ENCODE data around the gene KANK3. TPM values are rescaled to one million over a fixed set of nuclear protein-coding genes. Genes with fewer than 3 reads are reported as not detected.

Gene KANK3
- total and polyA plus RNA-seq, 2 donors (not counting 1 experiment from before 2014, with no cell fraction given), result 0.17 to 0.23 TPM

DNA sequence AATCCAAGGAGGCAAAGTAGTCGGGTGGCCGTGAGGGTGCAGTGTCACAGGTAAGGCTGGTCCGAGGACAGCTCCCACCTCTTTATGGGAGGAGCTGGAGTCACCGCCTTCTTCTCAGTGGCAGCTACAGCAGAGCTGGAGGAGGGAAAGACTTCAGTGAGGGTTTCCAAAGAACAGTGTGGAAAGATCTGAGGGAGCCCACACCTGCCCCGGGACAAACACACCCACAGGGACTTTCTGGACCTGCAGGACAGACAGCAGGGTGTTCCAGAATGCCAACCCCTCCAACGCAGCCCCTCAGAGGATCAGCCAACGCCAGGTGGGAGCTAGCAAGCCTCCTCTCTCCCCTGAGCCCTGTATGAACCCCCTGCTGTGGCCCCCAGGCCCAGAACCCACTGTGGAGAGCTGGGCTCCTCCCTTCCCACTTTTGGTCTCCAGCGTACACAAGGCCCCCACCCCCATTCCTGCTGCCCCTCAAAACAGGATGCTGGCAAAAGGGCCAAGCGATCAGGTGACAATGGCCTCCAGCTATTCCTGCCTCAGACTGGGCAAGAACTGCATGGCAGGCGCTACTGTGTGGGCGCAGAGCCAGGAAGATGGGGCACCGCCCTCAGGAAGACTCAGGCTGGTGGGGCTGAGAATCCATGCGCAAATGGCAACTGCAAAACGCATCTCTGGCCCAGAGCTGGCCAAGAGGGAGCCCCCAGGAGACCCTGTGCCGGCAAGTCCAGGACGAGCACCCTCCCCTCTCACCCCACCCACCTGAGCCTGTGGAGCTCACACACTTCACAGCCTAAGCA is 31.4 kb downstream of the KANK3 start:
- no peak overlapping the region for H3K4me2 ChIP-seq (ENCODE audit: extremely low read depth, insufficient read depth, low read length)
- H4K20me1 ChIP-seq (ENCODE audit: control insufficient read depth, extremely low read depth, insufficient read depth, low read length), result no peaks in the 10 kb centered on the region
- H3K79me2 ChIP-seq (ENCODE audit: control insufficient read depth, insufficient read depth, low read length), result no peaks in the 10 kb centered on the region
- H3K9ac ChIP-seq (ENCODE audit: insufficient read depth, low read length), result no peak overlapping the region
- H3K9me3 ChIP-seq (ENCODE audit: control insufficient read depth, insufficient read depth, low read depth, low read length), result no peaks in the 10 kb centered on the region
- peaks cover 10% of the 10 kb centered on the region for H3K36me3 ChIP-seq (ENCODE audit: control insufficient read depth, insufficient read depth, low read length)
- no peak for TF ChIP-seq EZH2 (IDR thresholded peaks at IDR 0.05; ENCODE audit: low read length, missing control alignments)
- TF ChIP-seq, protein P1, sequence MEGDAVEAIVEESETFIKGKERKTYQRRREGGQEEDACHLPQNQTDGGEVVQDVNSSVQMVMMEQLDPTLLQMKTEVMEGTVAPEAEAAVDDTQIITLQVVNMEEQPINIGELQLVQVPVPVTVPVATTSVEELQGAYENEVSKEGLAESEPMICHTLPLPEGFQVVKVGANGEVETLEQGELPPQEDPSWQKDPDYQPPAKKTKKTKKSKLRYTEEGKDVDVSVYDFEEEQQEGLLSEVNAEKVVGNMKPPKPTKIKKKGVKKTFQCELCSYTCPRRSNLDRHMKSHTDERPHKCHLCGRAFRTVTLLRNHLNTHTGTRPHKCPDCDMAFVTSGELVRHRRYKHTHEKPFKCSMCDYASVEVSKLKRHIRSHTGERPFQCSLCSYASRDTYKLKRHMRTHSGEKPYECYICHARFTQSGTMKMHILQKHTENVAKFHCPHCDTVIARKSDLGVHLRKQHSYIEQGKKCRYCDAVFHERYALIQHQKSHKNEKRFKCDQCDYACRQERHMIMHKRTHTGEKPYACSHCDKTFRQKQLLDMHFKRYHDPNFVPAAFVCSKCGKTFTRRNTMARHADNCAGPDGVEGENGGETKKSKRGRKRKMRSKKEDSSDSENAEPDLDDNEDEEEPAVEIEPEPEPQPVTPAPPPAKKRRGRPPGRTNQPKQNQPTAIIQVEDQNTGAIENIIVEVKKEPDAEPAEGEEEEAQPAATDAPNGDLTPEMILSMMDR (conservative IDR thresholded peaks at IDR 0.05 in 1 of 2, IDR thresholded peaks at IDR 0.05 in 1 of 2; ENCODE audit: low read depth in 1 of 2, low read length in 2 of 2), result no peak
- no peaks in the 10 kb centered on the region for H3K27me3 ChIP-seq (ENCODE audit: control insufficient read depth, insufficient read depth, low read length)
- DNase-seq (ENCODE audit: low read depth in 2 of 2), result no peak
- H2AFZ ChIP-seq (ENCODE audit: low read length), result no peak overlapping the region
- no peak overlapping the region for H3K27ac ChIP-seq (ENCODE audit: insufficient read depth, low read length)
- peaks cover 9% of the 10 kb centered on the region for H3K4me1 ChIP-seq (ENCODE audit: control insufficient read depth, extremely low read depth, insufficient read depth, low read length)
- H3K4me3 ChIP-seq (replicated peaks in 1 of 4; ENCODE audit: control extremely low read depth in 1 of 4, insufficient read depth in 1 of 4, low read depth in 3 of 4, low read length in 4 of 4), result no peak overlapping the region

- H3K36me3 ChIP-seq (ENCODE audit: control insufficient read depth, insufficient read depth, low read length), result peaks cover 9% of the 10 kb centered on the region
- no peaks in the 10 kb centered on the region for H3K27me3 ChIP-seq (ENCODE audit: control insufficient read depth, insufficient read depth, low read length)
- H3K9ac ChIP-seq (ENCODE audit: insufficient read depth, low read length), result no peak overlapping the region
- no peak for DNase-seq (ENCODE audit: low read depth in 2 of 2)
- no peaks in the 10 kb centered on the region for H3K79me2 ChIP-seq (ENCODE audit: control insufficient read depth, insufficient read depth, low read length)
- no peak overlapping the region for H2AFZ ChIP-seq (ENCODE audit: low read length)
- H3K4me1 ChIP-seq (ENCODE audit: control insufficient read depth, extremely low read depth, insufficient read depth, low read length), result peaks cover 9% of the 10 kb centered on the region
- TF ChIP-seq, protein P1 (conservative IDR thresholded peaks at IDR 0.05 in 1 of 2, IDR thresholded peaks at IDR 0.05 in 1 of 2; ENCODE audit: low read depth in 1 of 2, low read length in 2 of 2), result no peak
- TF ChIP-seq EZH2 (IDR thresholded peaks at IDR 0.05; ENCODE audit: low read length, missing control alignments), result no peak
- H3K27ac ChIP-seq (ENCODE audit: insufficient read depth, low read length), result no peak overlapping the region
- no peak overlapping the region for H3K4me3 ChIP-seq (replicated peaks in 1 of 4; ENCODE audit: control extremely low read depth in 1 of 4, insufficient read depth in 1 of 4, low read depth in 3 of 4, low read length in 4 of 4)
- no peaks in the 10 kb centered on the region for H3K9me3 ChIP-seq (ENCODE audit: control insufficient read depth, insufficient read depth, low read depth, low read length)
- H4K20me1 ChIP-seq (ENCODE audit: control insufficient read depth, extremely low read depth, insufficient read depth, low read length), result no peaks in the 10 kb centered on the region
- no peak overlapping the region for H3K4me2 ChIP-seq (ENCODE audit: extremely low read depth, insufficient read depth, low read length)
These were observed 32.6 kb downstream of the KANK3 start for GRCh38 chr19:8310342-8311055.

- DNase-seq (ENCODE audit: low read depth in 2 of 2), result no peak
- Histone ChIP-seq H3K4me3 (replicated peaks in 1 of 4; ENCODE audit: control extremely low read depth in 1 of 4, insufficient read depth in 1 of 4, low read depth in 3 of 4, low read length in 4 of 4) (peak overlapping the region in 2 of 4 experiments; percentile 60 to 65), H3K36me3 (ENCODE audit: control insufficient read depth, insufficient read depth, low read length) (peaks cover 7% of the 10 kb centered on the region), H2AFZ (ENCODE audit: low read length) (no peak overlapping the region), H3K79me2 (ENCODE audit: control insufficient read depth, insufficient read depth, low read length) (no peaks in the 10 kb centered on the region), H3K9ac (ENCODE audit: insufficient read depth, low read length) (no peak overlapping the region), H3K4me1 (ENCODE audit: control insufficient read depth, extremely low read depth, insufficient read depth, low read length) (peaks cover 9% of the 10 kb centered on the region), H4K20me1 (ENCODE audit: control insufficient read depth, extremely low read depth, insufficient read depth, low read length) (no peaks in the 10 kb centered on the region), H3K27ac (ENCODE audit: insufficient read depth, low read length) (peak overlapping the region; percentile 43), H3K4me2 (ENCODE audit: extremely low read depth, insufficient read depth, low read length) (peak overlapping the region; percentile 87), H3K9me3 (ENCODE audit: control insufficient read depth, insufficient read depth, low read depth, low read length) (no peaks in the 10 kb centered on the region), H3K27me3 (ENCODE audit: control insufficient read depth, insufficient read depth, low read length) (no peaks in the 10 kb centered on the region)
- no peak for TF ChIP-seq EZH2 (IDR thresholded peaks at IDR 0.05; ENCODE audit: low read length, missing control alignments)
- TF ChIP-seq, protein P1 (conservative IDR thresholded peaks at IDR 0.05 in 1 of 2, IDR thresholded peaks at IDR 0.05 in 1 of 2; ENCODE audit: low read depth in 1 of 2, low read length in 2 of 2), result no peak
These were observed 34.2 kb downstream of the KANK3 start for GRCh38 chr19:8308891-8309291.

Data from fibroblast of lung (primary cell).